GM10266 (cell line): ENCODE measurements around the gene SECISBP2.

ENCODE experiments used
- DNase-seq: peaks from one replicate; pipeline ENCODE4 v3.0.0; 2012; ENCODE audit errors: extremely low spot score
- CTCF ChIP-seq: IDR thresholded peaks from 2 replicates; pipeline ENCODE4 v1.5.1; 2012; ENCODE audit warnings: mild to moderate bottlenecking, low read depth; ENCODE audit not compliant: control insufficient read depth, insufficient read depth; ENCODE audit errors: missing control alignments

Gene SECISBP2

GRCh38 chr9:89311346-89312221, 6.7 kb upstream of the SECISBP2 start:
- TF ChIP-seq CTCF, result no peak
- DNase-seq, result no peak

- no peak for DNase-seq
- TF ChIP-seq CTCF, result no peak
Measured at GRCh38 chr9:89312222-89312571, 6.1 kb upstream of the SECISBP2 start.

GRCh38 chr9:89313842-89314241, 4.5 kb upstream of the SECISBP2 start:
- DNase-seq, result no peak
- no peak for TF ChIP-seq CTCF

- DNase-seq, result no peak
- TF ChIP-seq CTCF, result no peak
Measured at GRCh38 chr9:89314955-89315354, 3.3 kb upstream of the SECISBP2 start.

GRCh38 chr9:89315482-89315881, 2.8 kb upstream of the SECISBP2 start:
- no peak for TF ChIP-seq CTCF
- DNase-seq, result no peak

GRCh38 chr9:89317282-89317681, 1.0 kb upstream of the SECISBP2 start:
- no peak for DNase-seq
- no peak for TF ChIP-seq CTCF

- DNase-seq, result no peak
- TF ChIP-seq CTCF, result no peak
Measured at GRCh38 chr9:89319015-89319905, 960 bp downstream of the SECISBP2 start.
